ENCODE measurements around the gene CRHR1.

CRHR1 gene

DNA sequence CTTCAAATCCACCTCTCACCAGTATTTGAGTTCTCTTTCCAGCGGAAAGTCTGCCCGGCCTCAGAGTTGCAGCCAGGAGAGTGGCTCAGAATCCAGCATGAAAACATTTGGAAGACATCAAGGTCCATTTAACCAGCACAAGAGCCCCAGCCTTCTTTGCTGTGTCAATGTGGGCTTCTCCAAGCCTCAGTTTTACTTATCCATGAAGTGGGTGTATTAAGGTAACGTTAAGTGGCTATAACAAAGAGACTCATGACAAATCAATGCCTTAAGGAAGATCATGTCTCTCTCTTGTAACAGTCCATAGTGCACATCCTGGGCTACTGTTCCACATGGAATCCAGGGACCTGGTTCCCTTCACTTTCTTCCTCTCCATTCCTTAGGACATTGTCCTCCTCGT is 59.6 kb downstream of the CRHR1 start:
- no peaks in the 10 kb centered on the region for H3K4me1 ChIP-seq
- TF ChIP-seq, protein P1, sequence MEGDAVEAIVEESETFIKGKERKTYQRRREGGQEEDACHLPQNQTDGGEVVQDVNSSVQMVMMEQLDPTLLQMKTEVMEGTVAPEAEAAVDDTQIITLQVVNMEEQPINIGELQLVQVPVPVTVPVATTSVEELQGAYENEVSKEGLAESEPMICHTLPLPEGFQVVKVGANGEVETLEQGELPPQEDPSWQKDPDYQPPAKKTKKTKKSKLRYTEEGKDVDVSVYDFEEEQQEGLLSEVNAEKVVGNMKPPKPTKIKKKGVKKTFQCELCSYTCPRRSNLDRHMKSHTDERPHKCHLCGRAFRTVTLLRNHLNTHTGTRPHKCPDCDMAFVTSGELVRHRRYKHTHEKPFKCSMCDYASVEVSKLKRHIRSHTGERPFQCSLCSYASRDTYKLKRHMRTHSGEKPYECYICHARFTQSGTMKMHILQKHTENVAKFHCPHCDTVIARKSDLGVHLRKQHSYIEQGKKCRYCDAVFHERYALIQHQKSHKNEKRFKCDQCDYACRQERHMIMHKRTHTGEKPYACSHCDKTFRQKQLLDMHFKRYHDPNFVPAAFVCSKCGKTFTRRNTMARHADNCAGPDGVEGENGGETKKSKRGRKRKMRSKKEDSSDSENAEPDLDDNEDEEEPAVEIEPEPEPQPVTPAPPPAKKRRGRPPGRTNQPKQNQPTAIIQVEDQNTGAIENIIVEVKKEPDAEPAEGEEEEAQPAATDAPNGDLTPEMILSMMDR (IDR thresholded peaks at IDR 0.05): no peak
- no peaks in the 10 kb centered on the region for H3K27me3 ChIP-seq (ENCODE audit: control insufficient read depth, insufficient read depth, low read length)

DNA sequence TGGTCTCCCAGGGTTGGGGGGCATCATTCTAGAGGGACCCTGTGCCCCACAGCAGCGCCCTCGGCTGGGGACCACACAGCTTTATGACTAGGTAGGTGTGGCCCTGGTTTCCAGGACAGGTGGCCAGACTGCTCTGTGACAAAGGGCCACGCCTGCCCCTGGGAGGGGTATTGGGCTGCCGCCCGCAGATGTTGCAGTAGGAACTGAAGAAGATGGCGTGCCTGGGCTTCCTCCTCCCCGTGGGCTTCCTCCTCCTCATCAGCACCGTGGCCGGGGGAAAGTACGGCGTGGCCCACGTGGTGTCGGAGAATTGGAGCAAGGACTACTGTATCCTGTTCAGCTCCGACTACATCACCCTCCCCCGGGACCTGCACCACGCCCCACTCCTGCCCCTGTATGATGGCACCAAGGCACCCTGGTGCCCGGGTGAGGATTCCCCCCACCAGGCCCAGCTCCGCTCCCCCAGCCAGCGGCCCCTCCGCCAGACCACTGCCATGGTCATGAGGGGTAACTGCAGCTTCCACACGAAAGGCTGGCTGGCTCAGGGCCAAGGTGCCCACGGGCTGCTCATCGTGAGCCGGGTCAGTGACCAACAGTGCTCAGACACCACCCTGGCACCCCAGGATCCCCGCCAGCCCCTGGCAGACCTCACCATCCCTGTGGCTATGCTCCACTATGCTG is 60.7 kb downstream of the CRHR1 start, which contains the start of gene SPPL2C:
Gene SPPL2C, plus strand, starts transcription at position 187 of the 681 bp plus-strand sequence. Its CDS starts 26 bp downstream, at position 213.
- Histone ChIP-seq H3K36me3 (ENCODE audit: control insufficient read depth, insufficient read depth, low read length) (no peaks in the 10 kb centered on the region), H3K9ac (no peak within 1 kb of the TSS), H3K27ac (no peak within 1 kb of the TSS), H3K4me2 (ENCODE audit: low read length) (no peak within 1 kb of the TSS), H3K9me3 (ENCODE audit: control insufficient read depth, low read length) (no peaks in the 10 kb centered on the region), H3K4me1 (no peaks in the 10 kb centered on the region), H3K79me2 (no peaks in the 10 kb centered on the region), H3K27me3 (ENCODE audit: control insufficient read depth, insufficient read depth, low read length) (no peaks in the 10 kb centered on the region), H2AFZ (no peak within 1 kb of the TSS), H3K4me3 (ENCODE audit: low read depth, low read length) (no peak within 1 kb of the TSS)
- TF ChIP-seq, protein P1 (IDR thresholded peaks at IDR 0.05): no peak

More for the DNA sequence above, 59.6 kb downstream of the CRHR1 start:
- Histone ChIP-seq H2AFZ (no peak overlapping the region), H3K4me3 (ENCODE audit: low read depth, low read length) (no peak overlapping the region), H3K79me2 (no peaks in the 10 kb centered on the region), H3K4me2 (ENCODE audit: low read length) (no peak overlapping the region), H3K9ac (no peak overlapping the region), H3K36me3 (ENCODE audit: control insufficient read depth, insufficient read depth, low read length) (no peaks in the 10 kb centered on the region), H3K9me3 (ENCODE audit: control insufficient read depth, low read length) (no peaks in the 10 kb centered on the region), H3K27ac (no peak overlapping the region)

DNA sequence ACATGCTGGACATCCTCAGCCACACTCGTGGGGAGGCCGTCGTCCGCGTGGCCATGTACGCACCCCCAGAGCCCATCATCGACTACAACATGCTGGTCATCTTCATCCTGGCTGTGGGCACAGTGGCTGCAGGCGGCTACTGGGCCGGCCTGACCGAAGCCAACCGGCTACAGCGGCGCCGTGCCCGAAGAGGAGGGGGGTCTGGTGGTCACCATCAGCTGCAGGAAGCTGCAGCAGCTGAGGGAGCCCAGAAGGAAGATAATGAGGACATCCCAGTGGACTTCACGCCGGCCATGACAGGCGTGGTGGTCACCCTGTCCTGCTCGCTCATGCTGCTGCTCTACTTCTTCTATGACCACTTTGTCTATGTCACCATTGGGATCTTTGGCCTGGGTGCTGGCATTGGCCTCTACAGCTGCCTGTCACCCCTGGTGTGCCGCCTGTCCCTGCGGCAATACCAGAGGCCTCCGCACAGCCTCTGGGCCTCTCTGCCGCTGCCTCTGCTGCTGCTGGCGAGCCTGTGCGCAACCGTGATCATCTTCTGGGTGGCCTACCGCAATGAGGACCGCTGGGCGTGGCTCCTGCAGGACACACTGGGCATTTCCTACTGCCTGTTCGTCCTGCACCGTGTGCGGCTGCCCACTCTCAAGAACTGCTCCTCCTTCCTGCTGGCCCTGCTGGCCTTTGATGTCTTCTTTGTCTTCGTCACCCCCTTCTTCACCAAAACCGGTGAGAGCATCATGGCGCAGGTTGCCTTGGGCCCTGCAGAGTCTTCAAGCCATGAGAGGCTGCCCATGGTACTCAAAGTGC is 61.5 kb downstream of the CRHR1 start:
- no peak overlapping the region for H3K4me3 ChIP-seq (ENCODE audit: low read depth, low read length)
- no peaks in the 10 kb centered on the region for H3K27me3 ChIP-seq (ENCODE audit: control insufficient read depth, insufficient read depth, low read length)
- no peaks in the 10 kb centered on the region for H3K79me2 ChIP-seq
- H3K9me3 ChIP-seq (ENCODE audit: control insufficient read depth, low read length): no peaks in the 10 kb centered on the region
- H3K9ac ChIP-seq: no peak overlapping the region
- no peak overlapping the region for H3K4me2 ChIP-seq (ENCODE audit: low read length)
- H3K36me3 ChIP-seq (ENCODE audit: control insufficient read depth, insufficient read depth, low read length): no peaks in the 10 kb centered on the region
- no peak overlapping the region for H3K27ac ChIP-seq
- TF ChIP-seq, protein P1 (IDR thresholded peaks at IDR 0.05): no peak
- H3K4me1 ChIP-seq: no peaks in the 10 kb centered on the region
- no peak overlapping the region for H2AFZ ChIP-seq

DNA sequence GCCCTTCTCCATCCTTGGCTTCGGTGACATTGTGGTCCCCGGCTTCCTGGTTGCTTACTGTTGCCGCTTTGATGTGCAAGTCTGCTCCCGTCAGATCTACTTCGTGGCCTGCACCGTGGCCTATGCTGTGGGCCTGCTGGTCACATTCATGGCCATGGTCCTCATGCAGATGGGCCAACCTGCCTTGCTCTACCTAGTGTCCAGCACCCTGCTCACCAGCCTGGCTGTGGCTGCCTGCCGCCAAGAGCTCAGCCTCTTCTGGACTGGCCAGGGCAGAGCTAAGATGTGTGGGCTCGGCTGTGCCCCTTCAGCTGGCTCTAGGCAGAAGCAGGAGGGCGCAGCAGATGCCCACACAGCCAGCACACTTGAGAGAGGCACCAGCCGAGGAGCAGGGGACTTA is 62.1 kb downstream of the CRHR1 start:
- Histone ChIP-seq H3K79me2 (no peaks in the 10 kb centered on the region), H3K9ac (no peak overlapping the region), H3K4me3 (ENCODE audit: low read depth, low read length) (no peak overlapping the region), H3K27ac (no peak overlapping the region), H3K9me3 (ENCODE audit: control insufficient read depth, low read length) (no peaks in the 10 kb centered on the region), H3K4me2 (ENCODE audit: low read length) (no peak overlapping the region), H3K36me3 (ENCODE audit: control insufficient read depth, insufficient read depth, low read length) (no peaks in the 10 kb centered on the region), H2AFZ (no peak overlapping the region), H3K4me1 (no peaks in the 10 kb centered on the region), H3K27me3 (ENCODE audit: control insufficient read depth, insufficient read depth, low read length) (no peaks in the 10 kb centered on the region)
- TF ChIP-seq, protein P1 (IDR thresholded peaks at IDR 0.05): no peak
